ENCODE results near the gene UBE2Z. TPM values are rescaled to one million over a fixed set of nuclear protein-coding genes. Genes with fewer than 3 reads are reported as not detected.
A peak's percentile ranks its signal among the peaks of the same experiment; 100 is the strongest.

UBE2Z gene
- polyA plus RNA-seq, 2 of the 4 experiments (the other 2 are of a cell fraction): 109 to 174 TPM

GRCh38 chr17:48890086-48890485 is 18.1 kb upstream of the UBE2Z start:
- ChIA-PET CTCF (interaction anchor here (0.9 to 76.6 kb wide), 5 partner anchors 11 to 209 kb away, joined by 3 to 3251 read pairs (median 368); partner anchors contain the start of genes CALCOCO2, HOXB13, PRAC1 and PRAC2), POLR2A (interaction anchor here (0.6 kb wide), 1 partner anchor 173 kb away, joined by 3 read pairs; no protein-coding TSS in a partner anchor)
- Histone ChIP-seq H3K27ac (no peak overlapping the region), H3K4me3 (no peak overlapping the region), H3K4me2 (no peak overlapping the region), H3K9me3 (no peaks in the 10 kb centered on the region), H3K4me1 (peaks cover 20% of the 10 kb centered on the region)
- 99% methylated on average over 2 of the region's 2 CpGs for WGBS (ENCODE audit: missing lambda C conversion rate)
- ATAC-seq: no peak
- TF ChIP-seq RAD21 (conservative IDR thresholded peaks at IDR 0.05 in 1 of 2, IDR thresholded peaks at IDR 0.05 in 1 of 2): no peak
- no peak for TF ChIP-seq ZSCAN20 (CRISPR knock-in tag; IDR thresholded peaks at IDR 0.05)
- no peak for TF ChIP-seq NPAS2 (CRISPR knock-in tag; IDR thresholded peaks at IDR 0.05; ENCODE audit: borderline replicate concordance)
- no peak for FAIRE-seq
- no peak for DNase-seq (ENCODE audit: low read depth in 1 of 2, low spot score in 1 of 2)

- H3K4me3 ChIP-seq: peak overlapping the region; percentile 86
- H3K4me1 ChIP-seq: peaks cover 26% of the 10 kb centered on the region
- TF ChIP-seq TFCP2L1 (CRISPR knock-in tag; IDR thresholded peaks at IDR 0.05) (0 out of 2 replicates have a peak, but pooled peaks have one; percentile 52), FOSB (CRISPR knock-in tag; IDR thresholded peaks at IDR 0.05) (0 out of 2 replicates have a peak, but pooled peaks have one; percentile 74), RNF2 (IDR thresholded peaks at IDR 0.05; ENCODE audit: borderline replicate concordance, low read depth) (no peak), JUN (IDR thresholded peaks at IDR 0.05) (peak in 1 of 2 experiments; percentile 13; a peak in 1 of 5 replicates), ESRRA (IDR thresholded peaks at IDR 0.05; ENCODE audit: borderline replicate concordance, low read length) (no peak), CEBPB (IDR thresholded peaks at IDR 0.05) (peak in 1 of 2 experiments; percentile 74; a peak in 2 of 4 replicates), HOXA7 (CRISPR knock-in tag; IDR thresholded peaks at IDR 0.05) (0 out of 2 replicates have a peak, but pooled peaks have one; percentile 57), ELK1 (IDR thresholded peaks at IDR 0.05; ENCODE audit: low read depth, low read length) (no peak), TP53 (CRISPR knock-in tag; IDR thresholded peaks at IDR 0.05) (0 out of 2 replicates have a peak, but pooled peaks have one; percentile 32), PHF8 (IDR thresholded peaks at IDR 0.05; ENCODE audit: borderline replicate concordance, low read depth) (peak; percentile 78)
- ChIA-PET CTCF (interaction anchor here (0.7 to 76.6 kb wide), 17 partner anchors 8 to 330 kb away, joined by 3 to 3251 read pairs (median 5); partner anchors contain the start of genes CALCOCO2, IGF2BP1, TTLL6 and UBE2Z), POLR2A (interaction anchor here (0.5 to 2.7 kb wide), 17 partner anchors 9 to 257 kb away, joined by 3 to 42 read pairs (median 4); partner anchors contain the start of genes HOXB13, IGF2BP1, SNF8 and UBE2Z)
- peak overlapping the region; percentile 87 for H3K4me2 ChIP-seq
- peak overlapping the region; percentile 89 to 92 for H3K27ac ChIP-seq
- DNase-seq (ENCODE audit: low read depth in 1 of 2, low spot score in 1 of 2) (no peak), ATAC-seq (no peak), FAIRE-seq (no peak)
- 1% methylated on average over 24 of the region's 24 CpGs for WGBS (ENCODE audit: missing lambda C conversion rate)
- no peaks in the 10 kb centered on the region for H3K9me3 ChIP-seq
Measured at GRCh38 chr17:48892940-48893645, 15.1 kb upstream of the UBE2Z start.

GRCh38 chr17:48893646-48894508 is 14.3 kb upstream of the UBE2Z start:
- Histone ChIP-seq H3K4me1 (peaks cover 30% of the 10 kb centered on the region), H3K9me3 (no peaks in the 10 kb centered on the region), H3K27ac (peak overlapping the region; percentile 89 to 92), H3K4me3 (peak overlapping the region; percentile 86), H3K4me2 (peak overlapping the region; percentile 87)
- ChIA-PET POLR2A (interaction anchor here (2.1 to 2.7 kb wide), 2 partner anchors 14 to 51 kb away, joined by 11 to 42 read pairs; partner anchors contain the start of genes SNF8 and UBE2Z), CTCF (interaction anchor here (1.1 to 76.6 kb wide), 12 partner anchors 9 to 257 kb away, joined by 3 to 3251 read pairs (median 6); partner anchors contain the start of genes CALCOCO2, IGF2BP1 and TTLL6)
- WGBS (ENCODE audit: missing lambda C conversion rate): 47% methylated on average over 5 of the region's 5 CpGs
- TF ChIP-seq POLR2A (IDR thresholded peaks at IDR 0.05; ENCODE audit: low read length) (no peak), ZFP36 (IDR thresholded peaks at IDR 0.05; ENCODE audit: borderline replicate concordance, partially characterized antibody) (no peak), MAFK (IDR thresholded peaks at IDR 0.05; ENCODE audit: partially characterized antibody) (peak; percentile 92), RARB (CRISPR knock-in tag; IDR thresholded peaks at IDR 0.05) (no peak), ZNF302 (CRISPR knock-in tag; IDR thresholded peaks at IDR 0.05) (no peak), ATOH8 (CRISPR knock-in tag; IDR thresholded peaks at IDR 0.05; ENCODE audit: low read depth) (no peak), HOXB5 (CRISPR knock-in tag; IDR thresholded peaks at IDR 0.05) (no peak)
- TF ChIP-seq, protein P1, sequence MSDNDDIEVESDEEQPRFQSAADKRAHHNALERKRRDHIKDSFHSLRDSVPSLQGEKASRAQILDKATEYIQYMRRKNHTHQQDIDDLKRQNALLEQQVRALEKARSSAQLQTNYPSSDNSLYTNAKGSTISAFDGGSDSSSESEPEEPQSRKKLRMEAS (IDR thresholded peaks at IDR 0.05): no peak
- DNase-seq (ENCODE audit: low read depth in 1 of 2, low spot score in 1 of 2) (no peak), ATAC-seq (no peak), FAIRE-seq (no peak)
